Adipocyte (in vitro differentiated cells): ENCODE data around the gene VSTM4.

Experiments used
- DNase-seq: peaks from one replicate; pipeline ENCODE4 v3.0.0-alpha.2; 2015; ENCODE audit warnings: low read depth
- H3K27me3 ChIP-seq: replicated peaks from 2 replicates; pipeline ENCODE4 v1.7.0; 2013; ENCODE audit warnings: mild to moderate bottlenecking, low read length, moderate library complexity; ENCODE audit not compliant: control insufficient read depth, insufficient read depth
- H3K36me3 ChIP-seq: 2 replicates; pipeline ENCODE4 v1.7.0; 2013; ENCODE audit warnings: low read length, mild to moderate bottlenecking, moderate library complexity; ENCODE audit not compliant: control insufficient read depth, insufficient read depth, severe bottlenecking
- H3K4me1 ChIP-seq: 2 replicates; pipeline ENCODE4 v1.7.0; 2013; ENCODE audit warnings: mild to moderate bottlenecking, low read length, moderate library complexity; ENCODE audit not compliant: control insufficient read depth, insufficient read depth
- H3K4me3 ChIP-seq: 2 replicates; pipeline ENCODE4 v1.7.0; 2013; ENCODE audit warnings: mild to moderate bottlenecking, low read length, moderate library complexity
- H3K9ac ChIP-seq: 2 replicates; pipeline ENCODE4 v1.7.0; 2013; ENCODE audit warnings: mild to moderate bottlenecking, low read length, moderate library complexity
- H3K9me3 ChIP-seq: 2 replicates; pipeline ENCODE4 v1.7.0; 2013; ENCODE audit warnings: mild to moderate bottlenecking, low read length, moderate library complexity; ENCODE audit not compliant: control insufficient read depth

The VSTM4 gene

GRCh38 chr10:49154641-49155040, 39.3 kb upstream of the VSTM4 start:
- no peaks in the 10 kb centered on the region for H3K27me3 ChIP-seq
- no peak for DNase-seq
- no peaks in the 10 kb centered on the region for H3K9me3 ChIP-seq
- H3K36me3 ChIP-seq: no peaks in the 10 kb centered on the region
- H3K4me3 ChIP-seq: no peak overlapping the region
- H3K4me1 ChIP-seq: peaks cover 16% of the 10 kb centered on the region
- H3K9ac ChIP-seq: no peak overlapping the region

- peak; percentile 27 for DNase-seq
- H3K4me1 ChIP-seq: peaks cover 16% of the 10 kb centered on the region
- no peaks in the 10 kb centered on the region for H3K9me3 ChIP-seq
- H3K36me3 ChIP-seq: no peaks in the 10 kb centered on the region
- no peaks in the 10 kb centered on the region for H3K27me3 ChIP-seq
- H3K9ac ChIP-seq: no peak overlapping the region
- no peak overlapping the region for H3K4me3 ChIP-seq
These were observed 38.6 kb upstream of the VSTM4 start for GRCh38 chr10:49153971-49154370.

- Histone ChIP-seq H3K27me3 (no peaks in the 10 kb centered on the region), H3K4me1 (peaks cover 16% of the 10 kb centered on the region), H3K4me3 (no peak overlapping the region), H3K9ac (no peak overlapping the region), H3K36me3 (no peaks in the 10 kb centered on the region), H3K9me3 (no peaks in the 10 kb centered on the region)
- no peak for DNase-seq
These were observed 37.8 kb upstream of the VSTM4 start for GRCh38 chr10:49153115-49153514.

- Histone ChIP-seq H3K27me3 (no peaks in the 10 kb centered on the region), H3K9ac (no peak overlapping the region), H3K9me3 (peaks cover 4% of the 10 kb centered on the region), H3K4me3 (no peak overlapping the region), H3K4me1 (peaks cover 16% of the 10 kb centered on the region), H3K36me3 (no peaks in the 10 kb centered on the region)
- DNase-seq: no peak
These were observed 37.3 kb upstream of the VSTM4 start for GRCh38 chr10:49152663-49153062.

- no peak for DNase-seq
- Histone ChIP-seq H3K9me3 (peaks cover 10% of the 10 kb centered on the region), H3K36me3 (no peaks in the 10 kb centered on the region), H3K27me3 (no peaks in the 10 kb centered on the region), H3K4me3 (no peak overlapping the region), H3K9ac (no peak overlapping the region), H3K4me1 (peaks cover 16% of the 10 kb centered on the region)
These were observed 36.7 kb upstream of the VSTM4 start for GRCh38 chr10:49152037-49152436.

GRCh38 chr10:49151481-49151880, 36.2 kb upstream of the VSTM4 start:
- Histone ChIP-seq H3K9ac (no peak overlapping the region), H3K4me1 (peaks cover 16% of the 10 kb centered on the region), H3K36me3 (no peaks in the 10 kb centered on the region), H3K27me3 (no peaks in the 10 kb centered on the region), H3K9me3 (peaks cover 11% of the 10 kb centered on the region), H3K4me3 (no peak overlapping the region)
- DNase-seq: no peak

GRCh38 chr10:49151025-49151445, 35.7 kb upstream of the VSTM4 start:
- Histone ChIP-seq H3K4me3 (no peak overlapping the region), H3K9me3 (peaks cover 11% of the 10 kb centered on the region), H3K4me1 (peaks cover 16% of the 10 kb centered on the region), H3K9ac (no peak overlapping the region), H3K27me3 (no peaks in the 10 kb centered on the region), H3K36me3 (no peaks in the 10 kb centered on the region)
- DNase-seq: no peak

GRCh38 chr10:49150426-49150825, 35.1 kb upstream of the VSTM4 start:
- H3K36me3 ChIP-seq: no peaks in the 10 kb centered on the region
- peaks cover 11% of the 10 kb centered on the region for H3K9me3 ChIP-seq
- DNase-seq: no peak
- H3K9ac ChIP-seq: no peak overlapping the region
- H3K27me3 ChIP-seq: no peaks in the 10 kb centered on the region
- H3K4me1 ChIP-seq: peaks cover 16% of the 10 kb centered on the region
- H3K4me3 ChIP-seq: no peak overlapping the region

GRCh38 chr10:49149881-49150280, 34.6 kb upstream of the VSTM4 start:
- Histone ChIP-seq H3K36me3 (no peaks in the 10 kb centered on the region), H3K9me3 (peaks cover 11% of the 10 kb centered on the region), H3K4me1 (peaks cover 16% of the 10 kb centered on the region), H3K27me3 (no peaks in the 10 kb centered on the region), H3K9ac (no peak overlapping the region), H3K4me3 (no peak overlapping the region)
- no peak for DNase-seq

- H3K27me3 ChIP-seq: no peaks in the 10 kb centered on the region
These were observed 28.9 kb upstream of the VSTM4 start for GRCh38 chr10:49144058-49144720.

GRCh38 chr10:49143249-49143648, 27.9 kb upstream of the VSTM4 start:
- Histone ChIP-seq H3K4me1 (peaks cover 34% of the 10 kb centered on the region), H3K4me3 (no peak overlapping the region), H3K9me3 (peaks cover 11% of the 10 kb centered on the region), H3K27me3 (no peaks in the 10 kb centered on the region), H3K36me3 (no peaks in the 10 kb centered on the region), H3K9ac (no peak overlapping the region)
- DNase-seq: no peak

More at GRCh38 chr10:49144058-49144720, 28.9 kb upstream of the VSTM4 start:
- H3K36me3 ChIP-seq: no peaks in the 10 kb centered on the region
- peaks cover 24% of the 10 kb centered on the region for H3K4me1 ChIP-seq
- H3K9ac ChIP-seq: no peak overlapping the region
- no peak overlapping the region for H3K4me3 ChIP-seq
- DNase-seq: peak; percentile 65
- peaks cover 11% of the 10 kb centered on the region for H3K9me3 ChIP-seq
